ENCODE results near the gene C1QTNF2. TPM values are rescaled to one million over a fixed set of nuclear protein-coding genes. Genes with fewer than 3 reads are reported as not detected.
"Not testable (repeated sequence)": the region's sequence is repeated elsewhere in the genome, so short reads cannot be mapped to it uniquely, and the experiment has no call there.

Gene C1QTNF2
- total RNA-seq, 1 donor from 2014 or later, result 1.6 TPM

GRCh38 chr5:160342413-160342941 lies 27.9 kb downstream of the C1QTNF2 start:
- Histone ChIP-seq H3K9me3 (no peaks in the 10 kb centered on the region), H3K4me3 (no peak overlapping the region), H3K27me3 (ENCODE audit: low read depth) (no peaks in the 10 kb centered on the region), H3K36me3 (no peaks in the 10 kb centered on the region), H3K27ac (no peak overlapping the region), H3K4me1 (peaks cover 7% of the 10 kb centered on the region)
- no peak for DNase-seq
- TF ChIP-seq CTCF (IDR thresholded peaks at IDR 0.05), result no peak
- intact Hi-C loops (cut with DNase I), result no loop called here
- no peak for ATAC-seq

GRCh38 chr5:160341309-160341870 lies 29.0 kb downstream of the C1QTNF2 start:
- Histone ChIP-seq H3K27me3 (ENCODE audit: low read depth) (no peaks in the 10 kb centered on the region), H3K4me1 (peaks cover 7% of the 10 kb centered on the region), H3K36me3 (no peaks in the 10 kb centered on the region), H3K4me3 (no peak overlapping the region), H3K9me3 (no peaks in the 10 kb centered on the region), H3K27ac (no peak overlapping the region)
- intact Hi-C loops (cut with DNase I), result no loop called here
- ATAC-seq (no peak), DNase-seq (no peak)
- no peak for TF ChIP-seq CTCF (IDR thresholded peaks at IDR 0.05)

- ATAC-seq; intact Hi-C loops (cut with DNase I); DNase-seq; H3K9me3 ChIP-seq; H3K27me3 ChIP-seq (ENCODE audit: low read depth); H3K27ac ChIP-seq; H3K4me1 ChIP-seq; H3K4me3 ChIP-seq; H3K36me3 ChIP-seq: not testable (repeated sequence)
Observed at GRCh38 chr5:160340513-160340912, 29.9 kb downstream of the C1QTNF2 start.

GRCh38 chr5:160339406-160340130 lies 30.9 kb downstream of the C1QTNF2 start:
- no peak for ATAC-seq

GRCh38 chr5:160334716-160335115 lies 35.7 kb downstream of the C1QTNF2 start:
- intact Hi-C loops (cut with DNase I); H3K27me3 ChIP-seq (ENCODE audit: low read depth); ATAC-seq; H3K4me3 ChIP-seq; H3K9me3 ChIP-seq; H3K27ac ChIP-seq; H3K4me1 ChIP-seq; DNase-seq; H3K36me3 ChIP-seq: not testable (repeated sequence)

More at GRCh38 chr5:160339406-160340130, 30.9 kb downstream of the C1QTNF2 start:
- H3K4me3 ChIP-seq, result no peak overlapping the region
- H3K4me1 ChIP-seq, result peaks cover 7% of the 10 kb centered on the region
- intact Hi-C loops (cut with DNase I), result no loop called here
- H3K27ac ChIP-seq, result no peak overlapping the region
- no peak for TF ChIP-seq CTCF (IDR thresholded peaks at IDR 0.05)
- no peaks in the 10 kb centered on the region for H3K9me3 ChIP-seq
- no peaks in the 10 kb centered on the region for H3K27me3 ChIP-seq (ENCODE audit: low read depth)
- DNase-seq, result no peak
- H3K36me3 ChIP-seq, result no peaks in the 10 kb centered on the region

- no peaks in the 10 kb centered on the region for H3K36me3 ChIP-seq
- TF ChIP-seq CTCF (IDR thresholded peaks at IDR 0.05), result no peak
- intact Hi-C loops (cut with DNase I), result no loop called here
- H3K4me1 ChIP-seq, result no peaks in the 10 kb centered on the region
- ATAC-seq, result peak; percentile 12 to 58
- no peaks in the 10 kb centered on the region for H3K9me3 ChIP-seq
- no peak overlapping the region for H3K27ac ChIP-seq
- DNase-seq, result no peak
- no peak overlapping the region for H3K4me3 ChIP-seq
- H3K27me3 ChIP-seq (ENCODE audit: low read depth), result no peaks in the 10 kb centered on the region
Observed at GRCh38 chr5:160333721-160334120, 36.7 kb downstream of the C1QTNF2 start.

Data from lower lobe of right lung (tissue), 2 donors.